DMS153 treated with DMSO at 0.1 percent for 48 hours (cell line): Measurements from ENCODE around the gene IFI44L.

ENCODE experiments used
- DNase-seq: peaks from one replicate; lab custom pipeline; 2025; ENCODE audit not compliant: unreplicated experiment; lab: John Stamatoyannopoulos, UW

Gene IFI44L

DNA sequence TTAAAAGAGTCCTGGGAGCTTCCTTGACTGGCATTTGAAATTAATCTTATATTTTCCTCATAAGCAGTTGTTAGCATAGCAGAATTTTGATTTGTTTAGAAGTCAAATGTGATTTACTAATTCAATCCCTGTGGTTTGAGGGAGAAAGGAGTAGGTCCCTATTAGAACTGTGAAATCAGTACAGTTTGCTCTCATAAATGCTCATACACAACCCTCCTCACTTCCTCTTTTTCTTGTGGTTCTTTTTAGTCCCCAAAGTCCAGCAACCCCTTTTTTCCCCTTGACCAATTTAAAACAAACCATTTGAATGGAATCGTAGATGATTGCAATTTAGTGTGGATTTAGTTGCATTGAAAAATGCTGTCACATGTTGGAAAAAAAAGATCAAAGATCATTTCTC lies 20.2 kb downstream of the IFI44L start:
- DNase-seq = no peak

DNA sequence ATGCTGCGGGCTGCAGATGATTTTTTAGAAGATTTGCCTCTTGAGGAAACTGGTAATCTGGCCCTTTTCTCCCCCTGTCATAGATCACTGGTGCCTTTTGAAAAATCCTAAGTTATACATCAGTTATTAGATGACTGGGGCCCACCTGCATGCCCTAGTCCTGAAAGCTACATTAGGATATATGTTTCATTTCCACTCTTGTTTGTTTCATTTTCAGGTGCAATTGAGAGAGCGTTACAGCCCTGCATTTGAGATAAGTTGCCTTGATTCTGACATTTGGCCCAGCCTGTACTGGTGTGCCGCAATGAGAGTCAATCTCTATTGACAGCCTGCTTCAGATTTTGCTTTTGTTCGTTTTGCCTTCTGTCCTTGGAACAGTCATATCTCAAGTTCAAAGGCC lies 21.3 kb downstream of the IFI44L start:
- DNase-seq = no peak

DNA sequence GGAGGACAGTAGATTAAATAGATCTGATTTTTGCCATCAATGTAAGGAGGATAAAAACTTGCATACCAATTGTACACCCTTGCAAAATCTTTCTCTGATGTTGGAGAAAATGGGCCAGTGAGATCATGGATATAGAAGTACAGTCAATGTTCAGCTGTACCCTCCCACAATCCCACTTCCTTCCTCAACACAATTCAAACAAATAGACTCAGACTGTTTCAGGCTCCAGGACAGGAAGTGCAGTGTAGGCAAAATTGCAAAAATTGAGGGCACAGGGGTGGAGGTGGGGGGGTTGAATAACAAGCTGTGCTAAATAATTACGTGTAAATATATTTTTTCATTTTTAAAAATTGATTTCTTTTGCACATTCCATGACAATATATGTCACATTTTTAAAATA lies 25.5 kb downstream of the IFI44L start:
- DNase-seq = no peak

DNA sequence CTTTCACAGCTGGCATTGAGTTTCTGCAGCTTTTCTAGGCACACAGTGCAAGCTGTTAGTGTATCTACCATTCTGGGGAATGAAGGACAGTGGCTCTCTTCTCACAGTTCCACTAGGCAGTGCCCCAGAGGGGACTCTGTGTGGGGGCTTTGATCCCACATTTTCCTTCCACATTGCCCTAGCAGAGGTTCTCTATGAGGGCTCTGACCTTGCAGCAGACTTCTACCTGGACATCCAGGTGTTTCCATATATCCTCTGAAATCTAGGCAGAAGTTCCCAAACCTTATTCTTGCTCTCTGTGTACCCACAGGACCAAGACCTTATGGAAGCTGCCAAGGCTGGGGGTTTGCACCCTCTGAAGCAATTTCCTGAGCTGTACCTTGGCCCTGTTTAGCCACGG lies 27.0 kb downstream of the IFI44L start:
- DNase-seq = no peak

DNA sequence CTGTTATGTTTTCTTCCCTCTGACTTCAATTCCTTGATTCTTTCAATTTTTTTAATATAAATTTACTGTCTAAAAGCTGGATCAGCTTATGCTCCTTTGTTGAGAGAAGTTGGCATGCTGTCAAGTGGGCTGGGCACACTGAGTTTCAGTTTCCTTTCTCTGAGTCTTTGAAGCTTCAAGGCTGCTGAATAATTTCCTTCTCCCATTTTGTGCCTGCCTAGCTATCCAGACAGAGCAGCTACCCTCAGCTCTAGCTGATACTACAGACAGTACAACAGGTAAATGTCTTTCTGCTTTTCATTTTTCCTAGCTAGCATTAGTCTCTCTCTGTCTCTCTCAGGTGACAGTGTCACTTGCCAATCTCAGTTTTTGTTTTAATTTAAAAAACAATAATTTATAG lies 29.4 kb downstream of the IFI44L start, which contains the start of gene IFI44:
Gene IFI44 (plus strand): TSS at position 204 of the 400 bp plus-strand sequence. CDS start 365 bp downstream, outside the sequence.
- no peak for DNase-seq

DNA sequence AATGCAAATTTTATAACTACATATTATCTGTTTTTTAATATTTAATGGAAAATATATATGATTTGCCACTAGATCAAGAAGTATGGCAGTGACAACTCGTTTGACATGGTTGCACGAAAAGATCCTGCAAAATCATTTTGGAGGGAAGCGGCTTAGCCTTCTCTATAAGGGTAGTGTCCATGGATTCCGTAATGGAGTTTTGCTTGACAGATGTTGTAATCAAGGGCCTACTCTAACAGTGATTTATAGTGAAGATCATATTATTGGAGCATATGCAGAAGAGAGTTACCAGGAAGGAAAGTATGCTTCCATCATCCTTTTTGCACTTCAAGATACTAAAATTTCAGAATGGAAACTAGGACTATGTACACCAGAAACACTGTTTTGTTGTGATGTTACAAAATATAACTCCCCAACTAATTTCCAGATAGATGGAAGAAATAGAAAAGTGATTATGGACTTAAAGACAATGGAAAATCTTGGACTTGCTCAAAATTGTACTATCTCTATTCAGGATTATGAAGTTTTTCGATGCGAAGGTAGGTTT lies 29.9 kb downstream of the IFI44L start:
- no peak for DNase-seq

DNA sequence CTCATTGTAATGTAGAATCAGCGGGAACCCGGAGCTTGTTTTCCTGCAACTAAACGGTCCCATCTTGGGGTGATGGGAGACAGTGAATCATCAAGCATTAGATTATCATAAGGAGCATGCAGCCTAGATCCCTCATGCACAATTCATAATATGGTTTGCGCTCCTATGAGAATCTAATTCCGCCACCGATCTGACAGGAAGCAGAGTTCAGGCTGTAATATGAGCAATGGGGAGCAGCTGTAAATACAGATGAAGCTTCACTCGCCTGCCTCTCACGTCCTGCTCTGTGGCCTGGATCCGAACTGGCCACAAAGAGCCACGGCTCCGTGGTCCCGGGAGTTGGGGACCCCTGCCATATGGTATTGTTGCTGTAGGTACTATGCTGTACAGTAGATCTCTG lies 31.0 kb downstream of the IFI44L start:
- DNase-seq = no peak

DNA sequence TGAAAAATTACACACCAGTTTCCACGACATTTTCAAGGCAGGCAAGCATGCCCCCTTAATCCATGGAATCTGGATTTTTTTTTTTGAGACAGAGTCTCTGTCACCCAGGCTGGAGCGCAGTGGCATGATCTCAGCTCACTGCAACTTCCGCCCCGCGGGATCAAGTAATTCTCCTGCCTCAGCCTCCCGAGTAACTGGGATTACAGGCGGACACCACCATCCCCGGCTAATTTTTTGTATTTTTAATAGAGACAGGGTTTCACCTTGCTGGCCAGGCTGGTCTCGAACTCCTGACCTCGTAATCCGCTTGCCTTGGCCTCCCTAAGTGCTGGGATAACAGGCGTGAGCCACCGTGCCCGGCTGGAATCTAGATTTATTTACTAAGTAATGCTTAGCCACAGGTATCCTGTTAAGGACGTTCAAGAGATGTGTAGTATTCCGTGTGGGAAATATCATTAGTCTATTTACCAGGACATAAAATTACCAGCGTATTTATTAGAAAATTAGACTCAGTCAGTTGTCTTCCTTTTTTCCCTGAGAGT lies 31.8 kb downstream of the IFI44L start:
- DNase-seq = no peak

DNA sequence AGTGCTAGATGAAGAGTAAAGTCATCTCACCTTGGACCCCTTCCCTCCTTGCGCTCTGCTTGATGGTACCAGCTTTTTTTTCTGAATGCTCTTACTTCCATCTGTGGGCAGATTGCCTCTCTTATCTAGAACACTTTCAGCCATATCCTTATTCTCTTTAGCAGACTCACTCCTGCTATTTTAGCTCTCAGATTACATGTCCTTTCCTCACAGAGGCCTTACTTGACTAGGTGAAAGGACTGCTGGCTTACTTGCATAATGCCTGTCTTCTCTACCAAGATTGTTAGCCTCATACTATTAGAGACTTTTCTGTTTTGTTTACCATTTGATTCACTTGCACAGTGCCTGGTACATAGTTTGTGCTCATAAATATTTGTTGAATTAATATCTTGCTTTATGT lies 38.7 kb downstream of the IFI44L start:
- DNase-seq = no peak

DNA sequence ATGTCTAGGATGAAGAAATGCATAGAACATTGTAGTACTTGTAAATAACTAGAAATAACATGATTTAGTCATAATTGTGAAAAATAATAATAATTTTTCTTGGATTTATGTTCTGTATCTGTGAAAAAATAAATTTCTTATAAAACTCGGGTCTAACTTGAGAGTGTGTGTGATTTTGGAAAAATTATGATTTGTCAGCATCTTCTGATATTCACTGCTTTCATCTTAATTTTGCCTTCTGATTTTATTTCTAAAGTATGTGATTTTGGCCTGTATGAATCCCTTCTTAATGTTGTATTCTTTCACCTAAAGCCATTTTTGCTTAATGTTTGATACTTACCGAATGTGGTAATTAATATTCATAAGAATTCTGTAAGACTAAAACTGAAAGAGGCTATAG lies 43.7 kb downstream of the IFI44L start:
- DNase-seq = no peak

DNA sequence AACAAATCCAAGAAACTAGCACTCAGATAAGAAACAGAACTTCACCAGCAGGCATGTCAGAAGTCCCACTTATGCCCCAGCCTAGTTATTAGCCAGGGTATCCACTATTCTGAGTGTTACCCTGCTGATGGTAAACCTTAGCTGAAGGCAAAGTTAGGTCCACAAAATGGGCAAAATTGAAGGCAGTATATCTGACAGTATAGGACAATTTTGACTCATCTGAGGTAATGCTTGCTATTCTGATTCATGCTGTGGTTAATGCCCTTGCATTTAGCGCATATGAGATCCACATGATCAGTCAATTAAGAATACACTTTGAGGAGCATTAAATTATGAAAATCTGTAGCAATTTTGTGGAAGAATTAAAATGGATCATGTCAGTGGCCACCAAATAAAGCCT lies 44.5 kb downstream of the IFI44L start:
- no peak for DNase-seq

DNA sequence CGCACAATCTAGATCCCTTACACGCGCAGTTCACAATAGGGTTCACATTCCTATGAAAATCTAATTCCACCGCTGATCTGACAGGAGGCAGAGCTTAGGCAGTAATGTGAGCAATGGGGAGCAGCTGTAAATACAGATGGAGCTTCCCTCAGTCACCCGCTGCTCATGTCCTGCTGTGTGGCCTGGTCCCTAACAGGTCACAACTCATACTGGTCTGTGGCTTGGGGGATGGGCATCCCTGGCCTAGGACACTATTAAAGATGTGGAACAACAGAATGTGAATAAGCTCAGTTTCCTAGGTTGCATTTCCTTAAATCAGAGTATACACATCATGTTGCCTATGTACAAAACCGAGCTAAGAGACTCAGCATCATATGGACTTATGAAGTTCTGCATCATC lies 45.6 kb downstream of the IFI44L start:
- DNase-seq = no peak

DNA sequence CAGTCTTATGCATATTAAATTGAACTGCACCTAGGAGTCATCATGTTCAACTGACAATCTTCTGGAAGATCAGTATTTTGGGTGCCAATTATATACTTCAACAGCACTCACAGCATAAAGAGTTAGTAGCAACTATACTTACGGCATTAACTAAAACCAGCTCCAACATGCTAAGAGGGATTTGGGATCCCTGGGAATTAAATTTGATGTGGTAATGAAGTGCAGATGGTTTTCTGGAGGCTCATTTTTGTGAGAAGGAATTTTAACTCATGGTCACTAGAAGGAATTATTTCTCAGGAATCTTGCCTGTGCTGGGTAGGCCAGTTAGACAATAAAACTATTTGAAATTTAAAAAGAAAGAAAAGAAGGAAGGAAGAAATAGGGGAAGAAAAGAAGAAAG lies 47.7 kb downstream of the IFI44L start:
- no peak for DNase-seq

DNA sequence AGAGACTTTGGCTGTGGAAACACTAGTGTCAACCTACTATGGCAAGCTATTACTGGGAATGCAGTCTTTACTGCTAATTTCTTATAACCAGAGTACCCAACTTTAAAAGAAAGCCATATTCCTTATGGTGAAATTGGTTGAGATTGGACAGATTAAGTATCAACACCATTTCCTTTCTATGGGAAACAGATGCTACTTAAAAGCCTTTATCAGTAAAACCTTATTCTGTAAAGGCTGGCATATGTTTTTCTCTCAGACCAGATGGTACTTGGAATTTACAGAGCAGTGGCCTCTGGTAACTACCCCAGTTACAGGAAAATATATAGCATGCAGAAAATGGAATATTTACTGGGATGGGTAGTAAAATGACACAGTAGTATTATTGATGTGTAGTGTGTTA lies 48.2 kb downstream of the IFI44L start:
- DNase-seq = no peak

DNA sequence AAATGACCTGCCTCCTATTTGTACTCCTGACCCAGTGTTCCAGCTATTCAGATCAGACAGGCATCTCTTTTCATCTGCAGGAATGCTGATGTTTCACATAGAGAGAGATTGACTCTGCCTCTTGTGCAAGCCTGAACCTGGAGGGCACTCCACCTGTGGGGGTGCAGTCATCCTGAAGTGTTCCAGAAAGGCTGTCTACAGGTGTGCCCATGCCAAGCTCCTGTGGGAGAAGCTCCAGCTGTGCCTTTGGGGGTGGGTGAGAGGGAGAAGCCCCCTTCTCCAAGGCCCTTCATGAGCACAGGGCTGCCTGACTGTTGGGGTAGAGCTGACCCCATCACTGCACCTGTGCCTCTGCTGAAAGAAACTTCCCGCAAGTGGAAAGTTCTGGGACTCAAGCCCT lies 52.2 kb downstream of the IFI44L start:
- no peak for DNase-seq

DNA sequence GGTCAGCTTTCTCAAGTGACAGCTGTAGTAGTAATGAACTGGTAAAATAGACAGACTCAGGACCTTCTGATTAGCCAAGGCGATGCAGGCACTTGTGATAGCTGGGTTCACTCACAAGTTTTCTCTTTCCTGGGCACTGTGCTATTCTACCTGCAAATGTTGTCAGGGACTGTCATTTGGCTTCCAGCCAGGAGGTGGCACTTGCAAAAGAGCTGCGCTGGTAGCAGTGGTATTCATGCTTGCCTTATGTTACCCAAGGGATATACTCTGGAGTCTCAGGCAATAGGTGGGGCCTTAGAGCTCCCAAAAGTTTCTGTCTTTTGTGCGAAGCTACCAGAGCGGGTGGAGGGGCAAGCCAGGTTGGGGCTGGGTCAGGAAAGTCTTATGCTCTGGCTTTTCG lies 52.9 kb downstream of the IFI44L start:
- DNase-seq = no peak

DNA sequence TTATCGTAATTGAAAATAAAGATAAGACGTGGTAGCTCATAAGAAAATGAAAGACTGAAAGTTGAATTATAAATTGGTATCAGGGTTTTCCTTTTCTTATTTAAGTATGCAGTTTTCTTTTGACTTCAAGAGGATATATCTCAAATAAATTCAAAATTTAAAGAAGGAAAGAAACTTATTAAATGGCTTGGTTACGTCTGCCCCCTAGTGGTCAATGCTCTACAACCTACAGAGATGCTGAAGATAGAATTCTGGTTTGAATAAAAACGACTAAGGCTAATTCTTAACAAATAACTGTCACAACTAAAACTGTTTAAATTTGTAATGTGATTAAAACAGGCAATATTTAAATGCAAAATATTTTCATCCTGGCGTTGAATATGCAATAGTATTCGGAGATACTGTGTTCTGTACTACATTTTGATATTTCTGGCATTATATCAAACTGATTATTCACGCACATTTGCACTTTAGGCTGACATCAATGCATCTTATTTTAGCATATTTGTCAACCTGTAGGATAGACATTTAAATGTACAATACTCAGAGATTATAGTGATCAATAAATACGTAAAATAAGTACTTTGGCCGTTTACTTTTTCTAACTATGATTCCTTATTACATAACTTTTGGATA lies 56.2 kb downstream of the IFI44L start:
- DNase-seq = peak; percentile 32

DNA sequence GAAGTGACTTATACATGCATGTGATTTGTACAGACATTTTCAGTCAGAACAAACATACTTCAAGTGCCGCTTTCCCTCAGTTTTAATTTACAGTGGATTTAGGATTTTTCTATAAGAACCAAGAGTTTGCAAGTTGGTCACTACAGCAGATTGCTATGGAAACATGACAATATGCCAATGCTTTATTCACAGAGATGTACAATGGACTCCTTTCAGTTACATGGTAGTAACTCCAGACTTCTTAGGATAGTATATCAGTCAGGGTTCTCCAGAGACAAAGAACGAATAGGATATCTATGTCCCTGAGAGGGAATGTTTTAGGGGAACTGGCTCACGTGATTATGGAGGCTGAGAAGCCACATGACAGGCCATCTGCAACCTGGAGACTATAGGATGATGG lies 56.7 kb downstream of the IFI44L start:
- no peak for DNase-seq

DNA sequence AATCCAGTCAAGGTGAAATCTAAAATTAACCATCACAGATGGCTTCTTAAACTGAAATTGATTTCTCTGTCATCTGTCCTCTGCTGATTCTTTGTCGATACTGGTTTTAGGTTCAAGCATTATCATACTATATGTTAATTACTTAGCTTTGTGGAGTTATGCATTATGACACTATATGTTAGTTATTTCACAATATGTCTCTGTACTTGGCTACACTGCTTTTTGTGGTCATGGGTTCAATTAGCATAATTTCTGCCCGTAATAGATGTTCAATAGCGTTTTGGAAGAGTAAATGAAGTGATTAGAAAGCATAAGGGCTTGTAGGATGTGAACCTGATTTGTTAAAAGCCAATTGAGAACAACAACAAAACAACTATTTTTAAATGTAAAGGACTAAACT lies 57.5 kb downstream of the IFI44L start:
- no peak for DNase-seq

DNA sequence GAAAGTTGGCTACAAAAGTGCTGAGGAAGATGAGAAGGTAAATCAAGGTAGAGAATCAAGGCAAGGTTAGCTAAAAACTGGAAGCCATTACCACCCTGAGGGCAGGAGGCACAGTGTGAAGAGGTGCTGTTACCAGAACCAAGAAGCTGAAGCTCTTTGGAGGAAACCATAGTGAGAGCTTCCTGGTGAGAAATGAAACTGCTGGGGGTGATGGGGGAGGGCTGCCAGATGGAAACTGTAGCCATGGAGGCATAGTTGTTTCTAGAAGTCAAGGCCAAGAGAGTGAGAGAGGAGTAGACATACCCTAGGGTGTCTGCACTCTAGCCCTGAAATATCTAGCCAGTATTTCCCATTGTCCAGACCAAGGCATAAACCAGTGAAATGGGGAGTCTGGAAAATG lies 58.1 kb downstream of the IFI44L start:
- DNase-seq = no peak

DNA sequence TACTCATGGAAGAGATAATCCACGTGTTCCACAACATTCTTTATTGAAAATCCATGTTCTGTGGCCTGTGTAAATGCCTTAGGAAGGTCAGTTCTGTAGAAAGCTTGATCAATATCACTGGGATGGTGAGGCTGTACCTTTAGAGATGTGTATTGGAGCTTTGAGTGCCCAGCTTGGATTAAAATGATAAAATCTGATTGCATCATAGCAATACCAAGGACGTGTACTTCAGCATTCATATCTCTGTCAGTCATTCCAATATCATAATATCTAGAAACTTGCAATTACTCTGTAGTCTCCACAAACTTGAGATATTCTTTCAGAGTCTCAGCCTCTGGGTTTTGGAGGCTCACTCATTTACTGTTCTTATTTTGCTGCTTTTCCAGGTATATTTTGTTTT lies 61.0 kb downstream of the IFI44L start:
- DNase-seq = no peak

DNA sequence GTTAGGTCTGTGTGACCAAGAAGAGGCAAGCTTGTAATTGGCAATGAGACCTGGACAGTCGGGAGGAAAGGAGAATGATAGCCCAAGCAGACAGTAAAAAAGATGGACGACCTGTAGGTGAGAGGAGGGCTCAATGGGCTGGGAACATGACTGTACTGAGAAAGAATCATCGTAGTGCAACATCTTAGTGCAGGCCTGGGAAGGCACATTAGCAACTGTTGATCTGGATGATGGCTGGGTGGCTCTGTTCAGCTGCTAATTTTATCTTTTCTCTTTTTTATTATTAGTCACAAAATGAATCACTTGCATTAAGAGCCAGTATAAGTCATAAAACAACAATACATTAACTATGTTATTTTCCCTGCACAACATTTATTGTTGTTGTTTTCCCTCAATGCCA lies 62.2 kb downstream of the IFI44L start:
- DNase-seq = no peak

DNA sequence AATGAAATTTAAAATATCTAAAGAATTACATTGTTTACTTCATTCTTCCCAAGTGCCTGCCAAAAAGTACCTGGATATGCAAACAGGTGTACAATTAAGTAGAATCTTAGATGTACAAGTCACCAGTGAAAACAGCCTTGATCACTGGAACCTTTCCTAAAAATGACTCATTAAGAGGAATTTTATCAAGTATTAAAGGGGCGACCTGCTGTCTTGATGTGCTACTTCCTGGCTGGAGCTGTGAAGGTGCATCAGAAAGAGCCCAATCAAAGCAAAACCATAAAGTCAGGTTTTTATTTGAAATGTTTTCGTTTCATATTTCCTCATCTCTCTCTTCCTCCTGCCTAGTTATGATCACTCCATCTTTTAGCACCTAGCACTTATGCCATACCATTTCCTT lies 62.8 kb downstream of the IFI44L start:
- no peak for DNase-seq
